ENCODE data around the gene NPHP1.

DNA sequence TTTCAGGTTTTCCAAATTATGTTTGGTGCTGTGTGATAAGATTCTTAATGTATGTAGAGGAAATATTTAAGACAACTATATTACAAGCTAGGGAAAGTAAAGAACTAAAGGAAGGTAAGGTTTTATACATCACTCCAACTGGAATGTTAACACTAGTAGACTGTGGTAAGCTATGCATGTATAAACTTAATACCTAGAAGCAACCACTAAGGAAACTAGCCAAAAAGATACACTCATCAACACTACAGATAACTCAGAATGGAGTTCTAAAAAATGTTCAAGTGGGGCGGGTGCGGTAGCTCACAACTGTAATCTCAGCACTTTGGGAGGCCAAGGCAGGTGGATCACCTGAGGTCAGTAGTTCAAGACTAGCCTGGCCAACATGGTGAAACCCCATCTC lies 51.4 kb downstream of the NPHP1 start:
- TF ChIP-seq GATA2 (IDR thresholded peaks at IDR 0.05; ENCODE audit: low read depth, low read length) (no peak), GATA3 (IDR thresholded peaks at IDR 0.05; ENCODE audit: low read depth, low read length) (no peak)
